HUDEP-2 (cell line): ENCODE results near the gene VAT1L.

ENCODE experiments used
- DNase-seq, 76 experiments: peaks; one replicate each; lab custom pipeline; 2025; ENCODE audit not compliant: unreplicated experiment in 76 of 76; lab: John Stamatoyannopoulos, UW

Gene VAT1L

GRCh38 chr16:77833921-77834634, 45.7 kb downstream of the VAT1L start:
- DNase-seq, result no peak

- no peak for DNase-seq
Observed at GRCh38 chr16:77834635-77835540, 46.5 kb downstream of the VAT1L start.

- no peak for DNase-seq
Observed at GRCh38 chr16:77836801-77837200, 48.4 kb downstream of the VAT1L start.

GRCh38 chr16:77838597-77839255, 50.4 kb downstream of the VAT1L start:
- DNase-seq, result no peak

GRCh38 chr16:77840093-77840492, 51.7 kb downstream of the VAT1L start:
- DNase-seq, result no peak

- DNase-seq, result no peak
Observed at GRCh38 chr16:77840673-77841501, 52.5 kb downstream of the VAT1L start.

- DNase-seq, result no peak
Observed at GRCh38 chr16:77841502-77841763, 53.1 kb downstream of the VAT1L start.

- no peak for DNase-seq
Observed at GRCh38 chr16:77842468-77842867, 54.1 kb downstream of the VAT1L start.

GRCh38 chr16:77843405-77843804, 55.0 kb downstream of the VAT1L start:
- DNase-seq, result no peak

GRCh38 chr16:77844801-77845200, 56.4 kb downstream of the VAT1L start:
- no peak for DNase-seq

GRCh38 chr16:77849646-77850258, 61.4 kb downstream of the VAT1L start:
- DNase-seq, result peak in 1 of 76 experiments; percentile 2

GRCh38 chr16:77850636-77851333, 62.4 kb downstream of the VAT1L start:
- no peak for DNase-seq

GRCh38 chr16:77853161-77853560, 64.8 kb downstream of the VAT1L start:
- DNase-seq, result no peak

GRCh38 chr16:77856438-77857160, 68.2 kb downstream of the VAT1L start:
- DNase-seq, result no peak

- no peak for DNase-seq
Observed at GRCh38 chr16:77858060-77858459, 69.7 kb downstream of the VAT1L start.

- no peak for DNase-seq
Observed at GRCh38 chr16:77859493-77860232, 71.3 kb downstream of the VAT1L start.

GRCh38 chr16:77860953-77861352, 72.6 kb downstream of the VAT1L start:
- DNase-seq, result no peak

- DNase-seq, result no peak
Observed at GRCh38 chr16:77863250-77863649, 74.9 kb downstream of the VAT1L start.
